HL-60 (cell line): ENCODE data around the gene FOXP1.

Experiments
- DNase-seq, 2 experiments: peaks; one replicate each; pipeline ENCODE4 v3.0.0-alpha.2; 2010 to 2020; ENCODE audit warnings: low read depth in 1 of 2, low spot score in 1 of 2
- H3K27ac ChIP-seq: fragments of 250-450 bp; sonication (Bioruptor Pico); replicated peaks from 2 replicates; pipeline ENCODE4 v1.5.1; 2020; ENCODE audit warnings: mild to moderate bottlenecking, moderate library complexity
- H3K27me3 ChIP-seq: fragments of 250-450 bp; sonication (Bioruptor Pico); 2 replicates; pipeline ENCODE4 v1.5.1; 2021; ENCODE audit warnings: mild to moderate bottlenecking, moderate library complexity; ENCODE audit not compliant: insufficient read depth, poor library complexity, severe bottlenecking
- H3K4me3 ChIP-seq: replicated peaks from 2 replicates; pipeline ENCODE4 v1.5.1; 2011; ENCODE audit warnings: mild to moderate bottlenecking, control low read depth, low read length; ENCODE audit not compliant: insufficient read depth
- GABPA ChIP-seq: IDR thresholded peaks from 2 replicates; pipeline ENCODE4 v1.6.1; 2012; ENCODE audit warnings: low read depth
- POLR2AphosphoS5 ChIP-seq: IDR thresholded peaks from 2 replicates; pipeline ENCODE4 v1.6.1; 2012; ENCODE audit warnings: low read depth
- SPI1 ChIP-seq: IDR thresholded peaks from 2 replicates; pipeline ENCODE4 v1.6.1; 2012; ENCODE audit warnings: low read depth, mild to moderate bottlenecking, borderline replicate concordance
- TF ChIP-seq, protein P1 (sequence below): IDR thresholded peaks from 2 replicates; pipeline ENCODE4 v1.6.1; 2012; ENCODE audit warnings: low read depth; ENCODE audit not compliant: insufficient replicate concordance
- TF ChIP-seq, protein P2 (sequence below): IDR thresholded peaks from one replicate; pipeline ENCODE4 v1.5.1; 2011; ENCODE audit warnings: low read length, control low read depth, inconsistent platforms; ENCODE audit not compliant: insufficient read depth

FOXP1 gene

DNA sequence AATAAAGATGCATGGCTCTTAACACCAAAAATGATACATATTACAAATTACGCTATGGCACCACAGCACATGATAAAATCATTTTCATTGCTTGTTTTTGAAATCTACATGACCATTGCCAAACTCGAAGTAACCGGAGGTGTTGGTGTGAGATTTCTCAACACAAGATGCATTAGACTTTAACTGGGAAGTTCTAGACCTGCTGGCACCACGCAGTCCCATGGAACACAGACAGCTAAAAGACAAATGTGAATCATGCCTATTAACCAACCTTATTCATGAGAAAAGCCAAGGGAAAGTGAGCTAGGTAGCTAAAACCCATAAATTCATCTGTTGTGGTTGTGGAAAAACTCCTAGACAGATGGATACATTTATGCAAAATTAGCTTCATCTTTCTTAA, 595.4 kb downstream of the FOXP1 start:
- H3K27ac ChIP-seq = no peak overlapping the region
- no peak for DNase-seq
- H3K27me3 ChIP-seq = no peaks in the 10 kb centered on the region
- TF ChIP-seq SPI1 (no peak), GABPA (no peak), POLR2AphosphoS5 (no peak)
- TF ChIP-seq, protein P1, sequence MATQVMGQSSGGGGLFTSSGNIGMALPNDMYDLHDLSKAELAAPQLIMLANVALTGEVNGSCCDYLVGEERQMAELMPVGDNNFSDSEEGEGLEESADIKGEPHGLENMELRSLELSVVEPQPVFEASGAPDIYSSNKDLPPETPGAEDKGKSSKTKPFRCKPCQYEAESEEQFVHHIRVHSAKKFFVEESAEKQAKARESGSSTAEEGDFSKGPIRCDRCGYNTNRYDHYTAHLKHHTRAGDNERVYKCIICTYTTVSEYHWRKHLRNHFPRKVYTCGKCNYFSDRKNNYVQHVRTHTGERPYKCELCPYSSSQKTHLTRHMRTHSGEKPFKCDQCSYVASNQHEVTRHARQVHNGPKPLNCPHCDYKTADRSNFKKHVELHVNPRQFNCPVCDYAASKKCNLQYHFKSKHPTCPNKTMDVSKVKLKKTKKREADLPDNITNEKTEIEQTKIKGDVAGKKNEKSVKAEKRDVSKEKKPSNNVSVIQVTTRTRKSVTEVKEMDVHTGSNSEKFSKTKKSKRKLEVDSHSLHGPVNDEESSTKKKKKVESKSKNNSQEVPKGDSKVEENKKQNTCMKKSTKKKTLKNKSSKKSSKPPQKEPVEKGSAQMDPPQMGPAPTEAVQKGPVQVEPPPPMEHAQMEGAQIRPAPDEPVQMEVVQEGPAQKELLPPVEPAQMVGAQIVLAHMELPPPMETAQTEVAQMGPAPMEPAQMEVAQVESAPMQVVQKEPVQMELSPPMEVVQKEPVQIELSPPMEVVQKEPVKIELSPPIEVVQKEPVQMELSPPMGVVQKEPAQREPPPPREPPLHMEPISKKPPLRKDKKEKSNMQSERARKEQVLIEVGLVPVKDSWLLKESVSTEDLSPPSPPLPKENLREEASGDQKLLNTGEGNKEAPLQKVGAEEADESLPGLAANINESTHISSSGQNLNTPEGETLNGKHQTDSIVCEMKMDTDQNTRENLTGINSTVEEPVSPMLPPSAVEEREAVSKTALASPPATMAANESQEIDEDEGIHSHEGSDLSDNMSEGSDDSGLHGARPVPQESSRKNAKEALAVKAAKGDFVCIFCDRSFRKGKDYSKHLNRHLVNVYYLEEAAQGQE = no peak
- TF ChIP-seq, protein P2, sequence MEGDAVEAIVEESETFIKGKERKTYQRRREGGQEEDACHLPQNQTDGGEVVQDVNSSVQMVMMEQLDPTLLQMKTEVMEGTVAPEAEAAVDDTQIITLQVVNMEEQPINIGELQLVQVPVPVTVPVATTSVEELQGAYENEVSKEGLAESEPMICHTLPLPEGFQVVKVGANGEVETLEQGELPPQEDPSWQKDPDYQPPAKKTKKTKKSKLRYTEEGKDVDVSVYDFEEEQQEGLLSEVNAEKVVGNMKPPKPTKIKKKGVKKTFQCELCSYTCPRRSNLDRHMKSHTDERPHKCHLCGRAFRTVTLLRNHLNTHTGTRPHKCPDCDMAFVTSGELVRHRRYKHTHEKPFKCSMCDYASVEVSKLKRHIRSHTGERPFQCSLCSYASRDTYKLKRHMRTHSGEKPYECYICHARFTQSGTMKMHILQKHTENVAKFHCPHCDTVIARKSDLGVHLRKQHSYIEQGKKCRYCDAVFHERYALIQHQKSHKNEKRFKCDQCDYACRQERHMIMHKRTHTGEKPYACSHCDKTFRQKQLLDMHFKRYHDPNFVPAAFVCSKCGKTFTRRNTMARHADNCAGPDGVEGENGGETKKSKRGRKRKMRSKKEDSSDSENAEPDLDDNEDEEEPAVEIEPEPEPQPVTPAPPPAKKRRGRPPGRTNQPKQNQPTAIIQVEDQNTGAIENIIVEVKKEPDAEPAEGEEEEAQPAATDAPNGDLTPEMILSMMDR = no peak
- H3K4me3 ChIP-seq = no peak overlapping the region

GRCh38 chr3:70985572-70985971, 598.0 kb downstream of the FOXP1 start:
- no peak for TF ChIP-seq GABPA
- no peak for TF ChIP-seq POLR2AphosphoS5
- TF ChIP-seq SPI1 = no peak
- TF ChIP-seq, protein P1 = no peak
- TF ChIP-seq, protein P2 = no peak
- Histone ChIP-seq H3K27me3 (no peaks in the 10 kb centered on the region), H3K27ac (no peak overlapping the region), H3K4me3 (no peak overlapping the region)
- no peak for DNase-seq

DNA sequence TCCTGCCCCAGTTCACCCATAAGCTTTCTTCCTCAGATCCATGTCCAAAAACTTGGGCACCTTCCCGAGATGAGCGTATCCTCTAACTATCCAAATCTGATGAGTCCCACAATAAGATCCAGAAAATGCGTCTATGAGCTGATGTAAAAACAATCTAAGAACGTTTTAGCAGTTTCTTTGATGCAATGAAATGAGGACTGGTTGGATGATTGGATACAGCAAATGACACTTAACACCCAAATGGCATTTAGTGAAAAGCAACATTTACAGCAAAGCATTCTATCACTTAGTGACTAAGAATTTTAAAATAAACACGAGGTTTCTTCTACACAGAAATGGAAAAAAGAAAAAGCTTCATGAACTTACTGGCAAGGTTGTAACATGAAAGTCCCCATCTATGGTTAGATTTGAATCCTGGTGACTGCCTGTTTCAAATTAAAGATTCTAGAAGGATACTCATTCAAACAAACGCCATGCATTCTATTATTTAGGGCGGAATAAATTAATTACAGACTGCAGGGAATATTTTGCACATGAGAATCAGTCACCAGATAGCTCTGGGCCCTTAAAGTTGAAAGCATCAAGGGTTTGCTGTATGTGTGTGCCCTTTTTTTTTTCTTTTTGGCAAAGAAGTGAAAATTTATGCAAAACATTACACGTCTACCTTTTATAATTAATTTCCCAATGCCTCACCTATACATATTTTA, 598.6 kb downstream of the FOXP1 start:
- no peaks in the 10 kb centered on the region for H3K27me3 ChIP-seq
- H3K4me3 ChIP-seq = no peak overlapping the region
- DNase-seq = no peak
- H3K27ac ChIP-seq = no peak overlapping the region
- no peak for TF ChIP-seq GABPA
- no peak for TF ChIP-seq POLR2AphosphoS5
- TF ChIP-seq, protein P1 = no peak
- TF ChIP-seq, protein P2 = no peak
- TF ChIP-seq SPI1 = no peak
